C4-2B (cell line): ENCODE results near the gene FBXO7.

Experiments
- ZFX ChIP-seq: fragments of 450-650 bp; IDR thresholded peaks from 2 replicates; pipeline ENCODE4 v1.6.1; 2017
- TF ChIP-seq, protein P1 (sequence below): fragments of 450-650 bp; conservative IDR thresholded peaks from 2 replicates; pipeline ENCODE4 v1.5.1; 2017; ENCODE audit warnings: mild to moderate bottlenecking

DNA sequence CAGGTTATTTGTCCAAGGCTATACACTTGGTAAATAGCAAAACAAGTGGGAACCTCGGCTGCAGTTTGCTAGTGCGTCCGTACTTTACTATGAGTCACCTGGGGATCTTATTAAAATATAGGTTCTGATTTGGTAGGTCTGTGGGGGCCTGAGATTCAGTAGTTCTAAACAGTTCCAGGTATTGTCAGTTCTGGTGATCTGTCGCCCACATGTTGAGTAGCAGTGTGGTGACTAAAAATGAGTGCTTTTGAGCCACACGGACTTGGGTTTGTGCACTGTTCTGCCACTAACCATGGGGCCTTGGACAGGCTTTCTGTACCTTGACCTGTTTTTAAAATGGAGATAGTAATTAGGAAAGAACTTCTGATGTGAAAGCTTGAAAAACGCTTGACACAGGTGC lies 15.7 kb downstream of the FBXO7 start:
- TF ChIP-seq, protein P1, sequence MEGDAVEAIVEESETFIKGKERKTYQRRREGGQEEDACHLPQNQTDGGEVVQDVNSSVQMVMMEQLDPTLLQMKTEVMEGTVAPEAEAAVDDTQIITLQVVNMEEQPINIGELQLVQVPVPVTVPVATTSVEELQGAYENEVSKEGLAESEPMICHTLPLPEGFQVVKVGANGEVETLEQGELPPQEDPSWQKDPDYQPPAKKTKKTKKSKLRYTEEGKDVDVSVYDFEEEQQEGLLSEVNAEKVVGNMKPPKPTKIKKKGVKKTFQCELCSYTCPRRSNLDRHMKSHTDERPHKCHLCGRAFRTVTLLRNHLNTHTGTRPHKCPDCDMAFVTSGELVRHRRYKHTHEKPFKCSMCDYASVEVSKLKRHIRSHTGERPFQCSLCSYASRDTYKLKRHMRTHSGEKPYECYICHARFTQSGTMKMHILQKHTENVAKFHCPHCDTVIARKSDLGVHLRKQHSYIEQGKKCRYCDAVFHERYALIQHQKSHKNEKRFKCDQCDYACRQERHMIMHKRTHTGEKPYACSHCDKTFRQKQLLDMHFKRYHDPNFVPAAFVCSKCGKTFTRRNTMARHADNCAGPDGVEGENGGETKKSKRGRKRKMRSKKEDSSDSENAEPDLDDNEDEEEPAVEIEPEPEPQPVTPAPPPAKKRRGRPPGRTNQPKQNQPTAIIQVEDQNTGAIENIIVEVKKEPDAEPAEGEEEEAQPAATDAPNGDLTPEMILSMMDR = no peak
- TF ChIP-seq ZFX = no peak
